Measurements from ENCODE around the gene GFER. TPM values are rescaled to one million over a fixed set of nuclear protein-coding genes. Genes with fewer than 3 reads are reported as not detected.

Gene GFER
- total RNA-seq, 2 experiments from 2014 or later = 33.5 to 33.9 TPM

GRCh38 chr16:2003827-2004641, 20.0 kb downstream of the GFER start:
- intact Hi-C loops (cut with micrococcal nuclease) = no loop called here
- H3K27me3 Mint-ChIP-seq = no peaks in the 10 kb centered on the region
- ChIA-PET POLR2A (interaction anchor here (0.7 to 1.9 kb wide), 10 partner anchors 11 to 248 kb away, joined by 3 to 7 read pairs (median 4); partner anchors contain the start of genes GFER, NDUFB10, NPW and RPS2), CTCF (interaction anchor here (0.6 to 4.6 kb wide), 26 partner anchors 8 to 201 kb away, joined by 3 to 34 read pairs (median 3); partner anchors contain the start of genes GFER, NPW, NTHL1 and PKD1)
- no peaks in the 10 kb centered on the region for H3K9me3 Mint-ChIP-seq
- no peak overlapping the region for H3K27ac Mint-ChIP-seq
- TF ChIP-seq CTCF (IDR thresholded peaks at IDR 0.05) = peak; percentile 95
- DNase-seq = peak; percentile 94
- peaks cover 37% of the 10 kb centered on the region for H3K4me1 Mint-ChIP-seq (ENCODE audit: low read depth)
- peak; percentile 96 for ATAC-seq
- peaks cover 43% of the 10 kb centered on the region for H3K36me3 Mint-ChIP-seq (ENCODE audit: low read depth)
- no peak overlapping the region for H3K4me3 Mint-ChIP-seq

DNA sequence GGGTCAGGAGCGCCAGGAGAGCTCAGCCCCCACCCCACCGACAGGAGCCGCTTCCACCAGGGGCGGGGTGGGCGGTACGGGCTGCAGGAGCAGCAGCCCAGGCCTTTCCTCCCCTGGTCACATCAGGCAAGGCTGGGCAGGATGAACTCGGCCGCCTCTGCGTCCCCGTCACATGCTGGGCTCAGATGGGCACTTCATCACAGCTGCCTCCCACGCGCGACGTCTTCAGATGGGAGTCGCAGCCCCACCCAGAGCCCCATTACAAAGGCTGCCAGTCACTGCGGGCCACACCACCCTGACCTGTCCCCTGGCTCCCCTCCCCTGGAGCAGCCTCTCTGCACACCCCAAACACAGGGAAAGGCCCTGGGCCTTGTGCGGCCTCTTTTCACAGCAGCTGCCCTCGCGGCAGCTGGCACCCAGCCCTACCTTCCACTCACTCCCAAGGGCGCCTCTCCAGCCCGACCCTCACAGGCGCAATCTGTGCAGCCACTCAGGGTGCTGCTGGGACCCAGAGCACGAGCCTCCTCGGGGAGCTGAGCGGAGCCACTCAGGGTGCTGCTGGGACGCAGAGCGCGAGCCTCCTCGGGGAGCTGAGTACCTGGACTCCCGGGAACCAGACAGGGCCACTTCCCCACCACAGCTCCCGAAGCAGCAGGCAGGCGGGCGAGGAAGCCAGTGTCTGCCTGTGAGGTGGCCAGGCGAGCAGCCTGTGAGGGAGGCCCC, 21.0 kb downstream of the GFER start:
- TF ChIP-seq CTCF (IDR thresholded peaks at IDR 0.05) = no peak
- Mint-ChIP-seq H3K27ac (no peak overlapping the region), H3K36me3 (ENCODE audit: low read depth) (peaks cover 43% of the 10 kb centered on the region), H3K9me3 (no peaks in the 10 kb centered on the region), H3K4me3 (no peak overlapping the region), H3K27me3 (no peaks in the 10 kb centered on the region), H3K4me1 (ENCODE audit: low read depth) (peaks cover 37% of the 10 kb centered on the region)
- no peak for ATAC-seq
- intact Hi-C loops (cut with micrococcal nuclease) = no loop called here
- POLR2A ChIA-PET = interaction anchor here (1.0 to 1.9 kb wide), 8 partner anchors 9 to 150 kb away, joined by 3 to 7 read pairs (median 5); partner anchors contain the start of genes GFER, NPW, RPS2 and TRAF7
- no peak for DNase-seq
- CTCF ChIA-PET = interaction anchor here (1.0 to 4.6 kb wide), 12 partner anchors 9 to 167 kb away, joined by 3 to 34 read pairs (median 7); partner anchors contain the start of genes GFER, NTHL1, PKD1 and TSC2

- Mint-ChIP-seq H3K4me1 (ENCODE audit: low read depth) (peaks cover 41% of the 10 kb centered on the region), H3K27ac (no peak overlapping the region), H3K27me3 (no peaks in the 10 kb centered on the region), H3K9me3 (no peaks in the 10 kb centered on the region), H3K4me3 (no peak overlapping the region), H3K36me3 (ENCODE audit: low read depth) (peaks cover 48% of the 10 kb centered on the region)
- ATAC-seq = no peak
- intact Hi-C loops (cut with micrococcal nuclease) = no loop called here
- CTCF ChIA-PET = interaction anchor here (1.8 to 4.6 kb wide), 4 partner anchors 13 to 135 kb away, joined by 8 to 34 read pairs (median 18); partner anchors contain the start of genes NTHL1 and TSC2
- TF ChIP-seq CTCF (IDR thresholded peaks at IDR 0.05) = no peak
- DNase-seq = no peak
- POLR2A ChIA-PET = interaction anchor here (1.0 to 1.5 kb wide), 6 partner anchors 10 to 149 kb away, joined by 3 to 6 read pairs (median 4); partner anchors contain the start of genes GFER, NPW, RPS2 and TRAF7
Measured at GRCh38 chr16:2005646-2006045, 21.7 kb downstream of the GFER start.

GRCh38 chr16:2006317-2006716, 22.3 kb downstream of the GFER start:
- TF ChIP-seq CTCF (IDR thresholded peaks at IDR 0.05) = no peak
- Mint-ChIP-seq H3K27me3 (no peaks in the 10 kb centered on the region), H3K9me3 (no peaks in the 10 kb centered on the region), H3K36me3 (ENCODE audit: low read depth) (peaks cover 43% of the 10 kb centered on the region), H3K4me3 (peak overlapping the region; percentile 97), H3K27ac (no peak overlapping the region), H3K4me1 (ENCODE audit: low read depth) (peaks cover 41% of the 10 kb centered on the region)
- CTCF ChIA-PET = interaction anchor here (4.1 kb wide), 1 partner anchor 134 kb away, joined by 27 read pairs; no protein-coding TSS in a partner anchor
- DNase-seq = no peak
- ATAC-seq = no peak
- POLR2A ChIA-PET = interaction anchor here (1.5 kb wide), 1 partner anchor 149 kb away, joined by 6 read pairs; the partner anchor contains the start of gene TRAF7
- intact Hi-C loops (cut with micrococcal nuclease) = no loop called here
